Fibroblast of the conjunctiva (primary cell): ENCODE results near the gene USP17L28.
"Not testable (repeated sequence)": the region's sequence is repeated elsewhere in the genome, so short reads cannot be mapped to it uniquely, and the experiment has no call there.

ENCODE experiments used
- DNase-seq: peaks from one replicate; pipeline ENCODE4 v3.0.0-alpha.2; 2010; ENCODE audit warnings: low read depth

USP17L28 gene

DNA sequence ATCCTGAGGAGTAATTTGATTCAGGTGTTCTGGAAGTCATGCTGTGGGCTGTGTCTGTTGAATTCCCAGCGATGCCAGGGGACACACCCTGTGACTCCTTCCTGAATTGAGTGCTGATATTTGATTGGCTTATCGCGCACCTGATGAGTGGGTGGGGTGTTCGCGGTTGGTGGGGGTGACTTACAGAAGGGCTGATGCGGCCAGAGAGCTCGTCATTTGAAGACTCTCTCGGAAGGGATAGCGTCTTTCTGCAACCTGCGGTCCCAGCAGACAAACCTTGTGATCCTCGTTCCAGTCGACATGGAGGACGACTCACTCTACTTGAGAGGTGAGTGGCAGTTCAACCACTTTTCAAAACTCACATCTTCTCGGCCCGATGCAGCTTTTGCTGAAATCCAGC is at the start of gene USP17L28:
TSS of gene USP17L28 (plus strand) at position 301 of the 400 bp plus-strand sequence. CDS start at position 301, 0 bp downstream.
- not testable (repeated sequence) for DNase-seq

- DNase-seq, result not testable (repeated sequence)
Measured at GRCh38 chr4:9324191-9324590, 24.5 kb upstream of the USP17L28 start.

DNA sequence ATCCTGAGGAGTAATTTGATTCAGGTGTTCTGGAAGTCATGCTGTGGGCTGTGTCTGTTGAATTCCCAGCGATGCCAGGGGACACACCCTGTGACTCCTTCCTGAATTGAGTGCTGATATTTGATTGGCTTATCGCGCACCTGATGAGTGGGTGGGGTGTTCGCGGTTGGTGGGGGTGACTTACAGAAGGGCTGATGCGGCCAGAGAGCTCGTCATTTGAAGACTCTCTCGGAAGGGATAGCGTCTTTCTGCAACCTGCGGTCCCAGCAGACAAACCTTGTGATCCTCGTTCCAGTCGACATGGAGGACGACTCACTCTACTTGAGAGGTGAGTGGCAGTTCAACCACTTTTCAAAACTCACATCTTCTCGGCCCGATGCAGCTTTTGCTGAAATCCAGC is 23.8 kb upstream of the USP17L28 start, which contains the start of gene USP17L24:
TSS of gene USP17L24 (plus strand) at position 301 of the 400 bp plus-strand sequence. CDS start at position 301, 0 bp downstream.
- not testable (repeated sequence) for DNase-seq

GRCh38 chr4:9329611-9330010 is 19.1 kb upstream of the USP17L28 start, which contains the start of gene USP17L25:
Gene USP17L25 (plus strand): TSS chr4:9329911. CDS start chr4:9329911, 0 bp downstream.
- DNase-seq, result not testable (repeated sequence)

GRCh38 chr4:9334358-9334757 is 14.3 kb upstream of the USP17L28 start, which contains the start of gene USP17L26:
Gene USP17L26 (plus strand): TSS chr4:9334658. CDS start chr4:9334658, 0 bp downstream.
- DNase-seq, result not testable (repeated sequence)

- DNase-seq, result not testable (repeated sequence)
Measured at GRCh38 chr4:9339103-9339502, 9.6 kb upstream of the USP17L28 start, which contains the start of gene USP17L5. Gene USP17L5 (plus strand): TSS chr4:9339403. CDS start chr4:9339403, 0 bp downstream.

- not testable (repeated sequence) for DNase-seq
Measured at GRCh38 chr4:9343848-9344247, 4.8 kb upstream of the USP17L28 start, which contains the start of gene USP17L27. Gene USP17L27 (plus strand): TSS chr4:9344148. CDS start chr4:9344148, 0 bp downstream.

GRCh38 chr4:9350866-9351265 is 2.2 kb downstream of the USP17L28 start:
- DNase-seq, result not testable (repeated sequence)

- DNase-seq, result not testable (repeated sequence)
Measured at GRCh38 chr4:9353338-9353737, 4.6 kb downstream of the USP17L28 start, which contains the start of gene USP17L29. Gene USP17L29 (plus strand): TSS chr4:9353638. CDS start chr4:9353638, 0 bp downstream.

DNA sequence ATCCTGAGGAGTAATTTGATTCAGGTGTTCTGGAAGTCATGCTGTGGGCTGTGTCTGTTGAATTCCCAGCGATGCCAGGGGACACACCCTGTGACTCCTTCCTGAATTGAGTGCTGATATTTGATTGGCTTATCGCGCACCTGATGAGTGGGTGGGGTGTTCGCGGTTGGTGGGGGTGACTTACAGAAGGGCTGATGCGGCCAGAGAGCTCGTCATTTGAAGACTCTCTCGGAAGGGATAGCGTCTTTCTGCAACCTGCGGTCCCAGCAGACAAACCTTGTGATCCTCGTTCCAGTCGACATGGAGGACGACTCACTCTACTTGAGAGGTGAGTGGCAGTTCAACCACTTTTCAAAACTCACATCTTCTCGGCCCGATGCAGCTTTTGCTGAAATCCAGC is 14.1 kb downstream of the USP17L28 start, which contains the start of gene USP17L30:
TSS of gene USP17L30 (plus strand) at position 301 of the 400 bp plus-strand sequence. CDS start at position 301, 0 bp downstream.
- not testable (repeated sequence) for DNase-seq

GRCh38 chr4:9379881-9380280 is 31.2 kb downstream of the USP17L28 start:
- not testable (repeated sequence) for DNase-seq

DNA sequence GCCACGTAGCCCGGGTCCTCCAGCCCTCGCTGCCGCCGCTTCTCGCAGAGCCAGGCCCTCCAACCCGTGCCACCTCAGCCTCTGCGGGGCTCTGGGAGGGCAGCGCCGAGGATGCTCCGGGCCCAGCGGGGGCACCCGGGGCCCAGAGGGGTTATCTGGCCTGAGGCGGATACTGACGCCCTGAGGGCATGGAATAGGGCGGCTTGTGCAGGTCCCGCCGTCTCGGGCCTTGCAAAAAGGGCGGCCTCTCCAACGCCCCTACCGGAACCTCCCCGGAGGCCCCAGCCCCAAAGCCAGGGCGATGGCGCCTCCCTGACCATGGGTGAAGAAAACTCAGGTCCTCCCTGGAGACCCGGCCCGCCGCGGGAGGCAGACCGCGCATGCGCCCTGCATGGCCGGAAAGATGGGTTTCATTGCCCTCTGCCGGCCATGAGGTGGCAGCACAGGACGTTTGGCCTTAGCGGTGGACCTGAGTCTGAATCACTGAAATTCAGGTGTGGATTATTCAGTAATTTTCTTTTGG is 32.4 kb downstream of the USP17L28 start:
- not testable (repeated sequence) for DNase-seq

GRCh38 chr4:9384126-9384525 is 35.4 kb downstream of the USP17L28 start:
- DNase-seq, result no peak

DNA sequence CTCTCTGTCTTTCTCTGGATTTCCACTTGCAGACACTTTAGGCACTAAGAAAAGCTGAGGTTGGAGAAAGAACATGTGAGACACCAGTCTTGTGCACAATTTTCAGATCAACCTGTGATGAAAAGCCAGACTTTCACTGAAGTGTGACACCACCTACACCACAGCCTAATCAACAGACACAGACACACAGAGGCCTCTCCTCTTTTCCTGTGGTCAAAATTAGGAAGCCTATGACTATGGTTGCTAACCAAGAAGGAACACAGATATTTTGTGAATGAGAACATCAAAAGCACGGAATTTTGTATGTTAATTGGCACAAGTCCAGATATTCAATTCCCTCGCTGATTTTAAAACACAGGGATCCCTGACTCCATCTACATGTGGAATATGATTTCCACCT is 40.3 kb downstream of the USP17L28 start:
- DNase-seq, result not testable (repeated sequence)
